HUES64 (cell line): ENCODE measurements around the gene COG2.

ENCODE experiments used
- H3K27ac ChIP-seq: 2 replicates; pipeline ENCODE4 v1.7.0; 2013; ENCODE audit warnings: low read depth, low read length, inconsistent platforms
- H3K27me3 ChIP-seq: 2 replicates; pipeline ENCODE4 v1.6.1; 2013; ENCODE audit warnings: mild to moderate bottlenecking, low read length; ENCODE audit not compliant: insufficient read depth
- H3K36me3 ChIP-seq: 2 replicates; pipeline ENCODE4 v1.6.1; 2013; ENCODE audit warnings: mild to moderate bottlenecking, low read length; ENCODE audit not compliant: insufficient read depth
- H3K4me1 ChIP-seq: 2 replicates; pipeline ENCODE4 v1.6.1; 2013; ENCODE audit warnings: mild to moderate bottlenecking, low read length, moderate library complexity; ENCODE audit not compliant: insufficient read depth
- H3K4me3 ChIP-seq: 2 replicates; pipeline ENCODE4 v1.5.1; 2013; ENCODE audit warnings: mild to moderate bottlenecking, low read length, moderate library complexity
- H3K9ac ChIP-seq: 2 replicates; pipeline ENCODE4 v1.6.1; 2013; ENCODE audit warnings: mild to moderate bottlenecking, low read depth, low read length
- H3K9me3 ChIP-seq: 2 replicates; pipeline ENCODE4 v1.6.1; 2013; ENCODE audit warnings: low read depth, low read length; ENCODE audit not compliant: insufficient read depth
- WGBS: fragments of 150-250, 120-280 bp; methylation state at CpG from one replicate; pipeline ENCODE4 v1.1.7; 2013; ENCODE audit warnings: missing lambda C conversion rate; 5-methylcytosine and 5-hydroxymethylcytosine counted together

Gene COG2

GRCh38 chr1:230701895-230702768 is 59.9 kb downstream of the COG2 start:
- H3K27ac ChIP-seq, result no peak overlapping the region
- WGBS, result 94% methylated on average over 19 of the region's 19 CpGs

GRCh38 chr1:230702934-230703678 is 60.8 kb downstream of the COG2 start:
- H3K4me1 ChIP-seq, result peaks cover 4% of the 10 kb centered on the region; the same call in 1 of the 2 replicates
- H3K9me3 ChIP-seq, result no peaks in the 10 kb centered on the region
- H3K27ac ChIP-seq, result no peak overlapping the region
- no peaks in the 10 kb centered on the region for H3K36me3 ChIP-seq
- H3K9ac ChIP-seq, result no peak overlapping the region
- WGBS, result 80% methylated on average over 14 of the region's 14 CpGs
- no peak overlapping the region for H3K4me3 ChIP-seq
- H3K27me3 ChIP-seq, result no peaks in the 10 kb centered on the region

More at GRCh38 chr1:230701895-230702768, 59.9 kb downstream of the COG2 start:
- peaks cover 4% of the 10 kb centered on the region; the same call in 1 of the 2 replicates for H3K4me1 ChIP-seq
- no peak overlapping the region for H3K9ac ChIP-seq
- H3K27me3 ChIP-seq, result no peaks in the 10 kb centered on the region
- no peak overlapping the region for H3K4me3 ChIP-seq
- H3K9me3 ChIP-seq, result no peaks in the 10 kb centered on the region
- H3K36me3 ChIP-seq, result no peaks in the 10 kb centered on the region

DNA sequence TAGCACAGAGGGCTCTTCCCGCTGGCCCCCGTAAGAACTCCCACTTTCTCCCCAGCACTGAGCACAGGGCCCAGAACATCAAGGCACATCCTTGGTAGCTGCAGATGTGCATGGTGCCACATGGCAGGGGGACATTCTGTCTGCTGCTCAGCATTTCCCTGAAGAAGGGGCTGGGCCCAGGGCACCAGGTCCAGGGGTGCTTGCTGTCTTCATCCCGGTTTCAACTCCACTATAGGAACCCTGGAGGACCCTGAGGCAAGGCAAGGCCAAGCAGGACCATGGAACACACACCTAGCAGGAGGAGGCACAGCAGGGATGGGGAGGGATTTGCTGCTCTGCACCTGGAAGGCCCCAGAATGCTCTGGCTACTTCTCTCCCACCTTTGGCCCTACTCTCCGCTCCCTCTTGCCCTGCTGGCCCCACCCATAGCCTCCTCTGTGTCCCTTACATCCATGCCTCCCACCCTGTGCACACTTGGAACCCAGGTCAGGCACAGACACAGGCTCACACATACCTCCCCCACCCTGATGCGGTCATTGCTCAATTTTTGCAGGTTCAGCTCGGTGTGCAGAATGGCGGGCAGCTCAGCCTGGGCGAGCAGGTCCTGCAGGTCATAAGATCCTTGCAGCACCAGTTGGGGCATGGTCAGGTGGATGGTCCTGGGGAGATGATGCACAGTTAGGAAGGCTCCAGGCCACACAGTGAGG is 61.6 kb downstream of the COG2 start:
- 96% methylated on average over 8 of the region's 8 CpGs for WGBS
- peaks cover 4% of the 10 kb centered on the region; the same call in 1 of the 2 replicates for H3K4me1 ChIP-seq
- no peak overlapping the region for H3K27ac ChIP-seq
- no peak overlapping the region for H3K4me3 ChIP-seq
- H3K9me3 ChIP-seq, result no peaks in the 10 kb centered on the region
- H3K9ac ChIP-seq, result no peak overlapping the region
- H3K36me3 ChIP-seq, result no peaks in the 10 kb centered on the region
- H3K27me3 ChIP-seq, result no peaks in the 10 kb centered on the region

DNA sequence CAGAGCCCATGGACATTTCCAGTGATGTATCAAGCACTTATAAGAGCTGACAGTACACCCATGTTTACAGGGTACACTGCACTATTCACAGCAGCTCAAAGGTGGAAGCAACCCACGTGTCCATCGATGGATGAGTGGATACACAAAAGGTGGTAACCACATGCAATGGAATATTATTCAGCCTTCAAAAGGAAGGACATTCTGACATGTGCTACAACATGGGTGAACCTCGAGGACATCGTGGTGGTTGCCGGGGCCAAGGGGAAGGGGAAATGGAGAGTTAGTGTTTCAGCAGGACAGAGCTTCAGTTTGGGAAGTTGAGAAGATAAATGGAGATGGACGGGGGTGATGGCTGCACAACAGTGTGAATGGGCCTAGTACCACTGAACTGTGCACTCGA is 62.5 kb downstream of the COG2 start:
- H3K4me1 ChIP-seq, result peaks cover 4% of the 10 kb centered on the region; the same call in 1 of the 2 replicates
- no peak overlapping the region for H3K4me3 ChIP-seq
- no peaks in the 10 kb centered on the region for H3K36me3 ChIP-seq
- H3K27me3 ChIP-seq, result no peaks in the 10 kb centered on the region
- 94% methylated on average over 7 of the region's 7 CpGs for WGBS
- H3K9me3 ChIP-seq, result no peaks in the 10 kb centered on the region
- no peak overlapping the region for H3K27ac ChIP-seq
- no peak overlapping the region for H3K9ac ChIP-seq

- no peak overlapping the region for H3K27ac ChIP-seq
- 89% methylated on average over 18 of the region's 18 CpGs for WGBS
- H3K9me3 ChIP-seq, result no peaks in the 10 kb centered on the region
- no peak overlapping the region for H3K4me3 ChIP-seq
- no peaks in the 10 kb centered on the region for H3K27me3 ChIP-seq
- H3K36me3 ChIP-seq, result no peaks in the 10 kb centered on the region
- H3K9ac ChIP-seq, result no peak overlapping the region
- peaks cover 4% of the 10 kb centered on the region; the same call in 1 of the 2 replicates for H3K4me1 ChIP-seq
Measured at GRCh38 chr1:230705289-230706019, 63.2 kb downstream of the COG2 start.

DNA sequence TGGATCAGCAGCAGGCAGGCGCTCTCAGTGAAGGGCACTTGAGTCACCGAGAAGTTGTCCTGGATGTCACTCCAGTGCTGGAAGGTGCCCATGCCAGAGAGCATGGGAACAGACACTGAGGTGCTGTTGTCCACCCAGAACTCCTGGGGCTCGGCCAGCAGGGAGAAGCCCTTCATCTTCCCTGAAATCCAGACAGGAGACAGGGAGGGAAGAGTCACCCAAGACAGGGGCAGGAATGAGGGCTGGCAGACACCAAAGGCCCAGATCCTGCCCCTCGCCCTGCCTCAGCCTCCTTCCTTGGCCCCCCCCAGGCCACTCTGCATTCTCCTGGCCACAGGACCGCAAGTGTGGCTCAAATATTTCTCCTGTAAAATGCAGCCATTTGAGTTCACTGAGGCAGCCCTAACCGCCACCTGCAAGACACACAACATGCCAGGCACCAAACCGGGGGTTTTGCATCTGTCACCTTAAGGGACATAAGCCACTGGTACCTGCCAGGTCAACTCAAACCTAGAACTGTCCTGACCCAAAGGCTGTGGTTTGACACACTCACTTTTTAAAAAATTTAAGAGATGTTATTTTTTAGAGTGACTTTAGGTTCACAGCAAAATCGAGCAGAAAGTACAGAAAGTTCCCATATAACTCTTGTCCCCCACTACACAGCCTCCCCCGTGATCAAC is 63.9 kb downstream of the COG2 start:
- Histone ChIP-seq H3K9me3 (no peaks in the 10 kb centered on the region), H3K27ac (no peak overlapping the region), H3K4me1 (peaks cover 4% of the 10 kb centered on the region; the same call in 1 of the 2 replicates), H3K27me3 (no peaks in the 10 kb centered on the region), H3K9ac (no peak overlapping the region), H3K36me3 (no peaks in the 10 kb centered on the region), H3K4me3 (no peak overlapping the region)
- WGBS, result 94% methylated on average over 9 of the region's 9 CpGs

GRCh38 chr1:230706887-230707731 is 64.8 kb downstream of the COG2 start:
- H3K36me3 ChIP-seq, result no peaks in the 10 kb centered on the region
- peaks cover 4% of the 10 kb centered on the region; the same call in 1 of the 2 replicates for H3K4me1 ChIP-seq
- H3K9ac ChIP-seq, result no peak overlapping the region
- 92% methylated on average over 20 of the region's 20 CpGs for WGBS
- H3K27ac ChIP-seq, result no peak overlapping the region
- no peaks in the 10 kb centered on the region for H3K27me3 ChIP-seq
- H3K9me3 ChIP-seq, result no peaks in the 10 kb centered on the region
- no peak overlapping the region for H3K4me3 ChIP-seq

DNA sequence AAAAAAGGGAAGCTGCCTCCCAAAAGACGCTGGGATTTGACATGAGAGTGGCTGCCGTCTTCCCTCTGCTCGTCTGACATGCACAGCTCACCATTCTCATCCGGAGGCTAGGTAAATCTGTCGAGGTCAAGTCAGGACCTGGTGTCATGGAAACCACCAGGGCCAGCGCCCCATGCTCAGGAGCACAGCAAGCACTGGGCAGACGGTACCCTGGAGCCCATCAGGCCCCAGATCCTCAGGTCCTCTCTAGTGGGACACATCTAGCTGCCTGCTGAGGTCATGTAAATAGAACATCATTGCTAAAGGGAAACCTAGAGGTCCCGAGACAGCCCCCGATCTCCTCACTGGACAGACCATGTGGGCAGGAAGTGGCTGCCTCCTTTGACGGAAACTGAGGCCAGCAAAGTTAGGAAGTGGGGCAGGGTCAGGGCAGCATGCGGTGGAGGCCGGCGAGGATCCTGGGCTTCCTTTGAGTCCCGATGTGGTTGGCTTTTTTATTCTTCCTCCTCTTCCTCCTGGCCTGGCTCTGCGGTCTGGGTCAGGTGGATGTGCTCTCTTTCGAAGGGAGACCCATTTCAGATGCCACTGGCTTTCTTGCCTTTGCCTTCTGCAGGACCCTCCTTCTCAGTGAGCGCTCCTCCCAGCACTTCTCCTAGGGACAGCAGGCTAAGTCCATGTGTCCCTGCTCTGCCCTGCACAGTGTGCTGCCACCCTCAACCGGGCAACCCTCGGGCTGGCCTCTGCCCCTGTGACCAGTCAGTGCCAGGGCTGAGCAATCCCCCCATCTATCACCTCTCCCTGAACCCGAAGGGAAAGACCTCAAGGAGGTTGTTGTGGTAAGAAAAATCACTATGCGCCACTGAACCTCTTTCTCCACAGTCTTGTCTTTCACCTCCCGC is 65.7 kb downstream of the COG2 start:
- Histone ChIP-seq H3K9me3 (no peaks in the 10 kb centered on the region), H3K36me3 (no peaks in the 10 kb centered on the region), H3K9ac (no peak overlapping the region), H3K27me3 (no peaks in the 10 kb centered on the region), H3K4me3 (no peak overlapping the region), H3K4me1 (no peaks in the 10 kb centered on the region), H3K27ac (no peak overlapping the region)
- 90% methylated on average over 22 of the region's 22 CpGs for WGBS
